ENCODE results near the gene IL17RA. TPM values are rescaled to one million over a fixed set of nuclear protein-coding genes. Genes with fewer than 3 reads are reported as not detected.

Gene IL17RA
- total and polyA plus RNA-seq, 8 donors = 7.6 to 61.6 (median 8.4) TPM

DNA sequence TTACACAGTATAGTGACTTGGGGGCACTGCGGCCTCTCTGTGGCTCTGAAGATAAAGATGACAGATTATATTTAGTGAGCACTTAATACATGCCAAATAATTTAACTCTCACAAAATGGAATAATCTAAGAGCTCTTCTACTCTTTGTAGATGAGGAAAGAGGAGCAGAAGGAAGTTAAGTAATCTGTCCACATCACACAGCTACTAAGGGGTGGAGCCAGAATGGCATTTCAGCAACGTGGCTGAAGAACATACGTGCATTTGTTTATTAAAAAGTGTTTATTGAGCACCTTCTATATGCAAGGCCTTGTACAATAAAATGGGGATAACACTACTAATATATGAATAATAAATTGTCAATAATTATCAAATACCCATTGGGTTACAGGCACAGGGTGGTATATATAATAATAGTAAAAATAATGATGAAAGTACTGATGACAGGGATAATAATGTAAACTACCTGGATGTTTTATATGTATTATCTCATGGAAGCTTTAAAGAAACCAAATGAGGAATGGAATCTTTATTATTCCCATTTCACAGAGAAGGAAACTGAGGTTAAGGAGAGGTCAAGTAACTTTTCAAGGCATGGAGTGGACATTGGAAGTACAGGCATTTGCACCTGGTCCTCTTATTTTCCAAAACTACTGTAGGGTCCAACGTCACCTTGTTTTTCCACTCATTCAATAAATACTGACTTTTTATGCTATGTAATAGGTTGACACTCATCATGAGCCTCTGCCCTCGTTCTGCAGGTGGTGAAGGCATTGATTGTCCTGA, 38.0 kb upstream of the IL17RA start:
- Histone ChIP-seq H3K27me3 (no peaks in the 10 kb centered on the region), H3K9me3 (no peaks in the 10 kb centered on the region), H3K27ac (no peak overlapping the region), H3K36me3 (no peaks in the 10 kb centered on the region), H3K4me3 (no peak overlapping the region), H3K4me1 (peaks cover 0 to 3% of the 10 kb centered on the region in 2 donors)
- ATAC-seq (no peak), DNase-seq (no peak)
- intact Hi-C loops (cut with DNase I) = no loop called here
- TF ChIP-seq, protein P1, sequence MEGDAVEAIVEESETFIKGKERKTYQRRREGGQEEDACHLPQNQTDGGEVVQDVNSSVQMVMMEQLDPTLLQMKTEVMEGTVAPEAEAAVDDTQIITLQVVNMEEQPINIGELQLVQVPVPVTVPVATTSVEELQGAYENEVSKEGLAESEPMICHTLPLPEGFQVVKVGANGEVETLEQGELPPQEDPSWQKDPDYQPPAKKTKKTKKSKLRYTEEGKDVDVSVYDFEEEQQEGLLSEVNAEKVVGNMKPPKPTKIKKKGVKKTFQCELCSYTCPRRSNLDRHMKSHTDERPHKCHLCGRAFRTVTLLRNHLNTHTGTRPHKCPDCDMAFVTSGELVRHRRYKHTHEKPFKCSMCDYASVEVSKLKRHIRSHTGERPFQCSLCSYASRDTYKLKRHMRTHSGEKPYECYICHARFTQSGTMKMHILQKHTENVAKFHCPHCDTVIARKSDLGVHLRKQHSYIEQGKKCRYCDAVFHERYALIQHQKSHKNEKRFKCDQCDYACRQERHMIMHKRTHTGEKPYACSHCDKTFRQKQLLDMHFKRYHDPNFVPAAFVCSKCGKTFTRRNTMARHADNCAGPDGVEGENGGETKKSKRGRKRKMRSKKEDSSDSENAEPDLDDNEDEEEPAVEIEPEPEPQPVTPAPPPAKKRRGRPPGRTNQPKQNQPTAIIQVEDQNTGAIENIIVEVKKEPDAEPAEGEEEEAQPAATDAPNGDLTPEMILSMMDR (IDR thresholded peaks at IDR 0.05) = no peak

DNA sequence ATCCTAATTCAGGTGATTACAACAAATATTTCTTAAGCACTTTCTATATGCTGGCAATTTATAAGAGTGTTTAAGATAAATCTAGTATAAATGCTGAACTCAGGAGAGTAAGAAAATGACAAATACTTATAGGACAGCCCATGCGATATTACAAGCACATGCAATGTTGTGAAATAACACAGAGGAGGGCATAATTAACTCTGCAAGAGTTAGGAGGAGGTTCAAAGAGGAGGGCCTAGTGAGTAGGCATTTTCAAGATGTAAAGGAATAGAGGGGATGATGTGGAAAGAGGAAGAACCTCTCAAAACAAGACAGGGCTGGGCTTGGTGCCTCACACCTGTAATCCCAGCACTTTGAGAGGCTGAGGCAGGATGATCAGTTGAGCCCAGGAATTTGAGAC, 37.1 kb upstream of the IL17RA start:
- DNase-seq = no peak
- ATAC-seq = no peak
- H3K9me3 ChIP-seq = no peaks in the 10 kb centered on the region
- H3K4me3 ChIP-seq = no peak overlapping the region
- intact Hi-C loops (cut with DNase I) = no loop called here
- TF ChIP-seq, protein P1 (IDR thresholded peaks at IDR 0.05) = no peak
- H3K4me1 ChIP-seq = peaks cover 0 to 3% of the 10 kb centered on the region in 2 donors
- H3K36me3 ChIP-seq = no peaks in the 10 kb centered on the region
- H3K27me3 ChIP-seq = no peaks in the 10 kb centered on the region
- H3K27ac ChIP-seq = no peak overlapping the region

DNA sequence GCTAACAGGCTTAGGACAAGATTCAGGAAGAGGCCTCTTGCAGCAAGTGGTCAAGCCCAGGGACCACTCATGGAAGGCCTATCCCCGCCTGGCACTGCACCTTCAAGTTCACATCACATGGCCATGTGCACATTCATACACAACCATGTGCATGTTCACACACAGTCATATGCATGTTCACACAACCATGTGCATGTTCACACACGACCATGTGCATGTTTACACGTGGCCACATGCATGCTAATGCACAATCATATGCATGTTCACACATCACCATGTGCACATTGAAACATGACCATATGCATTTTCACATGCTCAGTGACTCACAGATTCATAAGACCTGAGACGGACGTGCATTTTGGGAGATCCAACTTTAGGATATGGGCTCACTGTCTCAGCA, 28.7 kb upstream of the IL17RA start:
- intact Hi-C loops (cut with DNase I) = loop anchor here in 1 of 2 donors (5.0 kb wide), 1 partner anchor 139 kb away; no protein-coding TSS in a partner anchor
- Histone ChIP-seq H3K4me1 (peaks cover 0 to 3% of the 10 kb centered on the region in 2 donors), H3K9me3 (no peaks in the 10 kb centered on the region), H3K27ac (no peak overlapping the region), H3K36me3 (no peaks in the 10 kb centered on the region), H3K27me3 (no peaks in the 10 kb centered on the region), H3K4me3 (no peak overlapping the region)
- DNase-seq (no peak), ATAC-seq (no peak)
- TF ChIP-seq, protein P1 (IDR thresholded peaks at IDR 0.05) = no peak

DNA sequence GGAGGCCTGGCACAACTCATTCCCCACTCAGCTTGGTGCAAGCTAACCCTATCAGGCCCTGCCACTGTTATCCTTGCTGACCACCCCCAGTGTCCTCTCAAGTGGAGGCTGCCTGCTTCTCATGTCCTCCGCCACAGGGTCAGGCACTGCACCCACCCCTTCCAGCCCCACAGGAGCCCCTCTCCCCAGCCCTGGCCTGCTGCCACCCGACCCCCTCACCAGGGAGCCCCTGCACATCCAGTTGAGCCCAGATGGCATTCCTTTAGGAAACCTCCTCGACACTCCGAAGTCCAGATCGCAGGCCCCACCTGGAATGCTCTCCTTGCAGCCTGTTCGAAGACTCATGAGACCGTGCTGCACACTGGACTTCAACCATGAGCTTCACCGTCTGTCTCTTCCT, 28.0 kb upstream of the IL17RA start:
- Histone ChIP-seq H3K27ac (no peak overlapping the region), H3K4me1 (peaks cover 0 to 3% of the 10 kb centered on the region in 2 donors), H3K36me3 (no peaks in the 10 kb centered on the region), H3K4me3 (no peak overlapping the region), H3K9me3 (no peaks in the 10 kb centered on the region), H3K27me3 (no peaks in the 10 kb centered on the region)
- no peak for DNase-seq
- intact Hi-C loops (cut with DNase I) = loop anchor here in 1 of 2 donors (5.0 kb wide), 1 partner anchor 140 kb away; no protein-coding TSS in a partner anchor
- ATAC-seq = no peak
- TF ChIP-seq, protein P1 (IDR thresholded peaks at IDR 0.05) = no peak

DNA sequence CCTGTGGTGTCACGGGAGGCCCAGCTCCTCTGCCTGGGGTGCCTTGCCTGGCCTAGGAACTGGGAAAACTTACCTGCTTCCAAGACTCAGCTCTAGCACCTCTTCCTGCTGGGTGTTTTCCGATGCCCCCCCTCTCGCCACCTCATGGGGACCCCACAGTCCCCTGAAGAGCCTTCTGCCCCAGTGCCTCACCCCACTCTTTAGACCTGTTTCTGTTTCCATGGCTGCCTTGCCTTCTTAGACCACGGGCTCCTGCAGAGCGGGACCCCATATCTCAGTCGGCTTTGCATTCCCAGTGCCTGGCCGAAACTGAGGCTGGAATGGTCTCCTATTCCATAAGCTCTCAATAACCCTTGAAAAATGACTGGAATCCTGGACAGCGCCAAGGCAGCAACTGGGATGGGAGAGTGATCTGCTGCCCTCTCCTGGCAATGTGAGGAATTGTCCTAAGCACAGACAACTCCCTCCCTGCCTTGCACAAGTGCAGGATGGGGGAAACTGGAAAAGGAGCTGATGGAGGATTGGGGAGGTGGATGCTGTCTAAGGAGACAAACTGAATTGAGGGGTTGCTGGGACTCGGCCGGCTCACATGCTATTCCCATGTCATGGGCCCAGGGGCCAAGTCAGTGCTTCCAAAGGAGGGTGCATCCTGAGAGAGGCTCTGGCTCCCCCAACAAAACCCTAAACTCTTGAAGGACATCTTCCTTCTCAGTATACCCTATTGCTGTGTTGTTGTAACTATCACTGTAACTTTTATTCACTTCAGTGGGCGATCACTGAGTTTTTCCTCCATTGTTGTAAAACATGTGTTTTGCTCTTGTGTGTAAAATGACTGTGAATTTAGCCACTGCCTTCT, 26.6 kb upstream of the IL17RA start:
- ATAC-seq = peak; percentile 97
- intact Hi-C loops (cut with DNase I) = loop anchor here in 1 of 2 donors (5.0 kb wide), 1 partner anchor 141 kb away; no protein-coding TSS in a partner anchor
- TF ChIP-seq, protein P1 (IDR thresholded peaks at IDR 0.05) = peak; percentile 91
- no peaks in the 10 kb centered on the region for H3K27me3 ChIP-seq
- H3K9me3 ChIP-seq = no peaks in the 10 kb centered on the region
- H3K36me3 ChIP-seq = no peaks in the 10 kb centered on the region
- H3K27ac ChIP-seq = no peak overlapping the region
- peak in 3 of 4 donors; percentile 28 to 73 (median 53) for DNase-seq
- peaks cover 0 to 10% of the 10 kb centered on the region in 2 donors for H3K4me1 ChIP-seq
- no peak overlapping the region for H3K4me3 ChIP-seq
